GM12878 (cell line): ENCODE measurements around the gene YARS1. TPM values are rescaled to one million over a fixed set of nuclear protein-coding genes. Genes with fewer than 3 reads are reported as not detected.

Source experiments
- ATAC-seq: fragments of 200-7000 bp; cut with Tn5 transposase; 3 replicates; pipeline ENCODE4 v1.9.1; 2020; ENCODE audit warnings: mild to moderate bottlenecking, moderate library complexity
- BruUV-seq: library from RNA; stranded (reverse); fragments of 400-500 nt; replicated peaks from 2 replicates; lab custom pipeline; 2021; lab: Mats Ljungman, UMichigan
- CTCF ChIA-PET: fragments of 300-600 bp; sonication (Branson Sonifier 250); formaldehyde crosslinking; extraction: SDS; loops from one replicate; lab custom pipeline; 2021; ENCODE audit warnings: inconsistent platforms; lab: Yijun Ruan, JAX
- POLR2A ChIA-PET: fragments of 350-600 bp; formaldehyde crosslinking; extraction: SDS; loops from one replicate; lab custom pipeline; 2021; ENCODE audit warnings: inconsistent platforms; lab: Charles Lee
- RAD21 ChIA-PET: fragments of 300-600 bp; sonication (Branson Sonifier 250); formaldehyde crosslinking; loops from one replicate; lab custom pipeline; 2023; ENCODE audit warnings: antibody characterized with exemption; ENCODE audit not compliant: unreplicated experiment; lab: Charles Lee
- SMC1A ChIA-PET: fragments of 300-600 bp; sonication (Branson Sonifier 250); formaldehyde crosslinking; loops from one replicate; lab custom pipeline; 2023; ENCODE audit not compliant: unreplicated experiment, uncharacterized antibody; lab: Charles Lee
- DNase-seq: peaks from one replicate; pipeline ENCODE4 v3.0.0-alpha.2; 2011; ENCODE audit warnings: low read depth, low spot score
- FAIRE-seq: peaks from 3 replicates; lab custom pipeline; 2011; peaks lifted over from hg19 to GRCh38; lab: Jason Lieb, UNC
- H2AFZ ChIP-seq: 2 replicates; pipeline ENCODE4 v1.6.0; 2011; ENCODE audit warnings: low read depth, low read length, control low read depth; ENCODE audit not compliant: control insufficient read depth
- H3K27ac ChIP-seq: 2 replicates; pipeline ENCODE4 v1.5.1; 2011; ENCODE audit warnings: control low read depth; ENCODE audit not compliant: control insufficient read depth, insufficient read depth
- H3K27me3 ChIP-seq, 2 experiments: replicated peaks in 1 of 2; 2 replicates each; pipeline versions ENCODE4 v1.6.0 to v1.6.1; 2011; ENCODE audit warnings: low read length in 1 of 2; ENCODE audit not compliant: control insufficient read depth in 2 of 2, insufficient read depth in 2 of 2
- H3K36me3 ChIP-seq, 2 experiments: 2 replicates each; pipeline ENCODE4 v1.5.1; 2011; ENCODE audit warnings: low read length in 1 of 2; ENCODE audit not compliant: control insufficient read depth in 2 of 2, insufficient read depth in 2 of 2
- H3K4me1 ChIP-seq: 2 replicates; pipeline ENCODE4 v1.6.1; 2011; ENCODE audit warnings: mild to moderate bottlenecking, low read length, moderate library complexity, mixed read lengths; ENCODE audit not compliant: control insufficient read depth, insufficient read depth
- H3K4me2 ChIP-seq: 2 replicates; pipeline ENCODE4 v1.6.0; 2011; ENCODE audit warnings: control low read depth; ENCODE audit not compliant: control insufficient read depth, insufficient read depth
- H3K4me3 ChIP-seq: fragments of 200-600 bp; sonication (generic); 2 replicates; pipeline ENCODE4 v1.5.1; 2016
- H3K79me2 ChIP-seq: 2 replicates; pipeline ENCODE4 v1.6.0; 2011; ENCODE audit warnings: low read length; ENCODE audit not compliant: control insufficient read depth, insufficient read depth
- H3K9ac ChIP-seq: 2 replicates; pipeline ENCODE4 v1.8.0; 2011; ENCODE audit warnings: low read length, control low read depth, mixed read lengths; ENCODE audit not compliant: control insufficient read depth, insufficient read depth
- H3K9me3 ChIP-seq: replicated peaks from 3 replicates; pipeline ENCODE4 v1.5.1; 2011; ENCODE audit warnings: mild to moderate bottlenecking, low read length; ENCODE audit not compliant: control insufficient read depth, insufficient read depth
- H4K20me1 ChIP-seq: 2 replicates; pipeline ENCODE4 v1.6.0; 2011; ENCODE audit not compliant: control insufficient read depth, insufficient read depth
- ATF7 ChIP-seq: fragments of 450-650 bp; IDR thresholded peaks from 2 replicates; pipeline ENCODE4 v1.6.1; 2016; ENCODE audit warnings: low read depth, mild to moderate bottlenecking
- CEBPB ChIP-seq, 2 experiments: fragments of 150-350 bp in 1 of 2; IDR thresholded peaks; 2 replicates each; pipeline ENCODE4 v1.6.1; 2012 to 2014; ENCODE audit warnings: low read depth in 2 of 2, low read length in 2 of 2, borderline replicate concordance in 1 of 2, inconsistent platforms in 1 of 2
- CREB1 ChIP-seq: IDR thresholded peaks from 2 replicates; pipeline ENCODE4 v1.6.1; 2012; ENCODE audit warnings: low read depth, mild to moderate bottlenecking, inconsistent platforms
- CREM ChIP-seq: IDR thresholded peaks from 2 replicates; pipeline ENCODE4 v1.6.1; 2014; ENCODE audit warnings: antibody characterized with exemption, low read depth
- EGR1 ChIP-seq, 2 experiments: IDR thresholded peaks; 1 replicate in 1 of 2; 2 replicates in 1 of 2; pipeline ENCODE4 v1.6.1; 2011 to 2012; ENCODE audit warnings: low read depth in 2 of 2, low read length in 2 of 2, borderline replicate concordance in 1 of 2, mild to moderate bottlenecking in 1 of 2, moderate library complexity in 1 of 2
- GABPA ChIP-seq: IDR thresholded peaks from 2 replicates; pipeline ENCODE4 v1.6.1; 2014; ENCODE audit warnings: antibody characterized with exemption, low read depth, mild to moderate bottlenecking, inconsistent platforms
- MYB ChIP-seq: fragments of 150-350 bp; IDR thresholded peaks from 2 replicates; pipeline ENCODE4 v1.6.1; 2014; ENCODE audit warnings: mild to moderate bottlenecking, low read depth, low read length, borderline replicate concordance
- NFYA ChIP-seq: IDR thresholded peaks from 2 replicates; pipeline ENCODE4 v1.6.1; 2011; ENCODE audit warnings: low read depth, mild to moderate bottlenecking, low read length, improper control_type of control experiment, borderline replicate concordance
- NRF1 ChIP-seq: conservative IDR thresholded peaks from 2 replicates; pipeline ENCODE4 v1.6.1; 2011; ENCODE audit warnings: mild to moderate bottlenecking, low read depth, low read length, improper control_type of control experiment
- RELA ChIP-seq: fragments of 450-650 bp; IDR thresholded peaks from 2 replicates; pipeline ENCODE4 v1.8.0; 2014; ENCODE audit warnings: borderline replicate concordance; ENCODE audit not compliant: partially characterized antibody
- SIN3A ChIP-seq: IDR thresholded peaks from 2 replicates; pipeline ENCODE4 v1.6.1; 2012; ENCODE audit warnings: low read depth, low read length, improper control_type of control experiment
- WRNIP1 ChIP-seq: IDR thresholded peaks from 2 replicates; pipeline ENCODE4 v1.6.1; 2011; ENCODE audit warnings: low read depth, low read length, improper control_type of control experiment, borderline replicate concordance
- ZNF207 ChIP-seq: fragments of 450-650 bp; IDR thresholded peaks from 2 replicates; pipeline ENCODE4 v1.6.1; 2014; ENCODE audit warnings: antibody characterized with exemption, mild to moderate bottlenecking, borderline replicate concordance
- ZNF687 ChIP-seq: fragments of 450-650 bp; IDR thresholded peaks from 2 replicates; pipeline ENCODE4 v1.6.1; 2017; ENCODE audit warnings: mild to moderate bottlenecking, moderate library complexity
- WGBS: methylation state at CpG from one replicate; pipeline ENCODE4 v1.1.6; 2016; ENCODE audit warnings: low lambda C conversion rate; ENCODE audit not compliant: insufficient replicate concordance, insufficient coverage; ENCODE audit errors: missing lambda C conversion rate; 5-methylcytosine and 5-hydroxymethylcytosine counted together
- in situ Hi-C: fragments of 300-500 bp; cut with MboI; formaldehyde crosslinking; loops from 9 replicates; pipeline ENCODE4 v1.14.3; 2018; ENCODE audit warnings: mixed read lengths
- intact Hi-C: fragments of 100-400 bp; cut with micrococcal nuclease; formaldehyde crosslinking; loops from one replicate; pipeline ENCODE4 v1.14.2; 2022; ENCODE audit not compliant: unreplicated experiment
- polyA plus RNA-seq, 11 experiments: library from polyadenylated mRNA; depleted of rRNA in 4 of 11; unstranded in 6 of 11; stranded (reverse) in 5 of 11; fragments of >200 nt; fragmentation: Nextera tagmentation in 4 of 11; fragmentation: Illumina TruSeq in 1 of 11; extraction: Ambion mirVana in 4 of 11; extraction: Trizol in 1 of 11; gene quantifications; 1 replicate in 1 of 11; 2 replicates in 10 of 11; pipeline versions ENCODE4 v1.2.1 to v1.2.3, GENCODE V29; 2011 to 2016; ENCODE audit warnings: inconsistent platforms in 2 of 11, missing spikeins in 2 of 11, low read depth in 1 of 11
- total RNA-seq, 4 experiments: library from RNA; depleted of rRNA in 3 of 4; stranded (reverse); fragments of >200 nt in 3 of 4; fragmentation: Illumina TruSeq in 1 of 4; extraction: Trizol in 1 of 4; gene quantifications; 2 replicates each; pipeline versions ENCODE4 v1.2.1 to v1.2.3, GENCODE V29; 2013 to 2021
- TF ChIP-seq, protein P1 (sequence below): fragments of 450-650 bp; formaldehyde crosslinking; IDR thresholded peaks from 2 replicates; pipeline ENCODE4 v1.5.0; 2022; ENCODE audit warnings: mild to moderate bottlenecking, missing genetic modification characterization

Gene YARS1
- total and polyA plus RNA-seq, 10 of the 15 experiments (the other 5 are each of a cell fraction or from before 2014, with no cell fraction given), result 39.9 to 202 (median 136) TPM

GRCh38 chr1:32825181-32825580 is 8.0 kb upstream of the YARS1 start:
- TF ChIP-seq CREB1 (no peak), SIN3A (no peak), MYB (no peak), EGR1 (IDR thresholded peaks at IDR 0.05; ENCODE audit: borderline replicate concordance in 1 of 2, low read depth in 2 of 2, low read length in 2 of 2) (no peak), WRNIP1 (no peak), ATF7 (no peak), ZNF207 (no peak), ZNF687 (no peak), RELA (no peak), CREM (no peak), GABPA (no peak), CEBPB (IDR thresholded peaks at IDR 0.05; ENCODE audit: borderline replicate concordance in 1 of 2, low read depth in 2 of 2, low read length in 2 of 2) (no peak), NFYA (no peak), NRF1 (no peak)
- TF ChIP-seq, protein P1, sequence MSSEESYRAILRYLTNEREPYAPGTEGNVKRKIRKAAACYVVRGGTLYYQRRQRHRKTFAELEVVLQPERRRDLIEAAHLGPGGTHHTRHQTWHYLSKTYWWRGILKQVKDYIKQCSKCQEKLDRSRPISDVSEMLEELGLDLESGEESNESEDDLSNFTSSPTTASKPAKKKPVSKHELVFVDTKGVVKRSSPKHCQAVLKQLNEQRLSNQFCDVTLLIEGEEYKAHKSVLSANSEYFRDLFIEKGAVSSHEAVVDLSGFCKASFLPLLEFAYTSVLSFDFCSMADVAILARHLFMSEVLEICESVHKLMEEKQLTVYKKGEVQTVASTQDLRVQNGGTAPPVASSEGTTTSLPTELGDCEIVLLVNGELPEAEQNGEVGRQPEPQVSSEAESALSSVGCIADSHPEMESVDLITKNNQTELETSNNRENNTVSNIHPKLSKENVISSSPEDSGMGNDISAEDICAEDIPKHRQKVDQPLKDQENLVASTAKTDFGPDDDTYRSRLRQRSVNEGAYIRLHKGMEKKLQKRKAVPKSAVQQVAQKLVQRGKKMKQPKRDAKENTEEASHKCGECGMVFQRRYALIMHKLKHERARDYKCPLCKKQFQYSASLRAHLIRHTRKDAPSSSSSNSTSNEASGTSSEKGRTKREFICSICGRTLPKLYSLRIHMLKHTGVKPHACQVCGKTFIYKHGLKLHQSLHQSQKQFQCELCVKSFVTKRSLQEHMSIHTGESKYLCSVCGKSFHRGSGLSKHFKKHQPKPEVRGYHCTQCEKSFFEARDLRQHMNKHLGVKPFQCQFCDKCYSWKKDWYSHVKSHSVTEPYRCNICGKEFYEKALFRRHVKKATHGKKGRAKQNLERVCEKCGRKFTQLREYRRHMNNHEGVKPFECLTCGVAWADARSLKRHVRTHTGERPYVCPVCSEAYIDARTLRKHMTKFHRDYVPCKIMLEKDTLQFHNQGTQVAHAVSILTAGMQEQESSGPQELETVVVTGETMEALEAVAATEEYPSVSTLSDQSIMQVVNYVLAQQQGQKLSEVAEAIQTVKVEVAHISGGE (CRISPR knock-in tag), result no peak
- H3K27me3 ChIP-seq, result no peaks in the 10 kb centered on the region
- peaks cover 15% of the 10 kb centered on the region for H3K4me1 ChIP-seq
- H3K79me2 ChIP-seq, result peaks cover 39% of the 10 kb centered on the region
- FAIRE-seq (no peak), DNase-seq (no peak), ATAC-seq (no peak)
- ChIA-PET RAD21 (no interaction called here), CTCF (interaction anchor here (2.9 kb wide), 1 partner anchor 112 kb away, joined by 11 read pairs; no protein-coding TSS in a partner anchor), SMC1A (interaction anchor here (1.0 kb wide), 1 partner anchor 52 kb away, joined by 3 read pairs; no protein-coding TSS in a partner anchor), POLR2A (no interaction called here)
- no peaks in the 10 kb centered on the region; the same call in 1 of the 3 replicates for H3K9me3 ChIP-seq
- no peak overlapping the region for H3K9ac ChIP-seq
- BruUV-seq, result no TSS peak
- 81% methylated on average over 3 of the region's 3 CpGs for WGBS
- no peak overlapping the region for H2AFZ ChIP-seq
- no peak overlapping the region for H3K4me3 ChIP-seq
- no peaks in the 10 kb centered on the region for H4K20me1 ChIP-seq
- in situ Hi-C loops, result no loop called here
- H3K4me2 ChIP-seq, result no peak overlapping the region
- H3K27ac ChIP-seq, result no peak overlapping the region
- H3K36me3 ChIP-seq, result peaks cover 3 to 31% of the 10 kb centered on the region in 2 experiments
- intact Hi-C loops, result no loop called here
